ENCODE data around the gene SEL1L. TPM values are rescaled to one million over a fixed set of nuclear protein-coding genes. Genes with fewer than 3 reads are reported as not detected.
"Not testable (repeated sequence)": the region's sequence is repeated elsewhere in the genome, so short reads cannot be mapped to it uniquely, and the experiment has no call there.

Gene SEL1L
- total and polyA plus RNA-seq, 4 experiments from 2014 or later: 18.4 to 65.7 (median 47.9) TPM

- CTCF ChIA-PET (ENCODE audit: partially characterized antibody): interaction anchor here (0.6 kb wide), 1 partner anchor 56 kb away, joined by 3 read pairs; no protein-coding TSS in a partner anchor
- H3K4me1 ChIP-seq (ENCODE audit: insufficient read depth, low read length); DNase-seq; H3K36me3 ChIP-seq (ENCODE audit: insufficient read depth, low read length); H3K4me3 Mint-ChIP-seq; H3K36me3 Mint-ChIP-seq; H3K27ac ChIP-seq (ENCODE audit: low read depth, low read length); H3K4me3 ChIP-seq (ENCODE audit: low read length in 2 of 2); H3K27me3 ChIP-seq (ENCODE audit: insufficient read depth, low read length); POLR2A ChIA-PET (ENCODE audit: partially characterized antibody); H3K9me3 ChIP-seq (ENCODE audit: control insufficient read depth in 1 of 2, low read length in 2 of 2); intact Hi-C loops (cut with micrococcal nuclease); H3K4me1 Mint-ChIP-seq: not testable (repeated sequence)
- Mint-ChIP-seq H3K9me3 (peaks cover 0 to 11% (median 6%) of the 10 kb centered on the region in 8 donors), H3K27me3 (peaks cover 9 to 11% of the 10 kb centered on the region in 2 donors), H3K27ac (peak overlapping the region in 1 of 7 donors; percentile 15)
Measured at GRCh38 chr14:81541206-81541605, 7.6 kb upstream of the SEL1L start.

GRCh38 chr14:81537193-81537592 is 3.5 kb upstream of the SEL1L start:
- H3K27me3 ChIP-seq (ENCODE audit: insufficient read depth, low read length): peaks cover 3% of the 10 kb centered on the region
- H3K4me3 Mint-ChIP-seq: no peak overlapping the region
- CTCF ChIA-PET (ENCODE audit: partially characterized antibody): no interaction called here
- no peak overlapping the region for H3K27ac Mint-ChIP-seq
- H3K27ac ChIP-seq (ENCODE audit: low read depth, low read length): no peak overlapping the region
- no peaks in the 10 kb centered on the region for H3K36me3 ChIP-seq (ENCODE audit: insufficient read depth, low read length)
- H3K9me3 ChIP-seq (ENCODE audit: control insufficient read depth in 1 of 2, low read length in 2 of 2): no peaks in the 10 kb centered on the region
- intact Hi-C loops (cut with micrococcal nuclease): no loop called here
- H3K4me1 Mint-ChIP-seq: peaks cover 15 to 36% (median 27%) of the 10 kb centered on the region in 4 donors
- peaks cover 0 to 11% (median 6%) of the 10 kb centered on the region in 8 donors for H3K9me3 Mint-ChIP-seq
- POLR2A ChIA-PET (ENCODE audit: partially characterized antibody): no interaction called here
- peaks cover 9% of the 10 kb centered on the region in 2 donors for H3K27me3 Mint-ChIP-seq
- peaks cover 18% of the 10 kb centered on the region for H3K4me1 ChIP-seq (ENCODE audit: insufficient read depth, low read length)
- no peak for DNase-seq
- no peak overlapping the region for H3K4me3 ChIP-seq (ENCODE audit: low read length in 2 of 2)
- peaks cover 0 to 7% of the 10 kb centered on the region in 2 donors for H3K36me3 Mint-ChIP-seq

- peaks cover 27% of the 10 kb centered on the region for H3K4me1 ChIP-seq (ENCODE audit: insufficient read depth, low read length)
- no peaks in the 10 kb centered on the region for H3K36me3 ChIP-seq (ENCODE audit: insufficient read depth, low read length)
- no peak overlapping the region for H3K27ac Mint-ChIP-seq
- H3K27me3 ChIP-seq (ENCODE audit: insufficient read depth, low read length): peaks cover 3% of the 10 kb centered on the region
- peaks cover 0 to 12% of the 10 kb centered on the region in 2 donors for H3K36me3 Mint-ChIP-seq
- no peak for DNase-seq
- no peak overlapping the region for H3K27ac ChIP-seq (ENCODE audit: low read depth, low read length)
- ChIA-PET POLR2A (ENCODE audit: partially characterized antibody) (no interaction called here), CTCF (ENCODE audit: partially characterized antibody) (no interaction called here)
- H3K9me3 ChIP-seq (ENCODE audit: control insufficient read depth in 1 of 2, low read length in 2 of 2): no peaks in the 10 kb centered on the region
- H3K9me3 Mint-ChIP-seq: peaks cover 0 to 10% (median 6%) of the 10 kb centered on the region in 8 donors
- H3K4me3 ChIP-seq (ENCODE audit: low read length in 2 of 2): no peak overlapping the region
- H3K27me3 Mint-ChIP-seq: peaks cover 5 to 9% of the 10 kb centered on the region in 2 donors
- intact Hi-C loops (cut with micrococcal nuclease): no loop called here
- no peak overlapping the region for H3K4me3 Mint-ChIP-seq
- peaks cover 20 to 45% (median 34%) of the 10 kb centered on the region in 4 donors for H3K4me1 Mint-ChIP-seq
Measured at GRCh38 chr14:81536241-81536771, 2.7 kb upstream of the SEL1L start.

- no peak for DNase-seq
- no peak overlapping the region for H3K4me3 ChIP-seq (ENCODE audit: low read length in 2 of 2)
- Mint-ChIP-seq H3K4me1 (peaks cover 25 to 51% (median 38%) of the 10 kb centered on the region in 4 donors), H3K27ac (peak overlapping the region in 6 of 7 donors; percentile 20 to 94 (median 80)), H3K36me3 (peaks cover 0 to 12% of the 10 kb centered on the region in 2 donors), H3K4me3 (peak overlapping the region in 6 of 8 donors; percentile 2 to 66 (median 22)), H3K9me3 (peaks cover 0 to 10% (median 6%) of the 10 kb centered on the region in 8 donors), H3K27me3 (peaks cover 2 to 9% of the 10 kb centered on the region in 2 donors)
- H3K27ac ChIP-seq (ENCODE audit: low read depth, low read length): no peak overlapping the region
- H3K36me3 ChIP-seq (ENCODE audit: insufficient read depth, low read length): no peaks in the 10 kb centered on the region
- H3K4me1 ChIP-seq (ENCODE audit: insufficient read depth, low read length): peaks cover 34% of the 10 kb centered on the region
- ChIA-PET POLR2A (ENCODE audit: partially characterized antibody) (no interaction called here), CTCF (ENCODE audit: partially characterized antibody) (no interaction called here)
- intact Hi-C loops (cut with micrococcal nuclease): no loop called here
- H3K9me3 ChIP-seq (ENCODE audit: control insufficient read depth in 1 of 2, low read length in 2 of 2): no peaks in the 10 kb centered on the region
- H3K27me3 ChIP-seq (ENCODE audit: insufficient read depth, low read length): peaks cover under 1% of the 10 kb centered on the region
Measured at GRCh38 chr14:81535396-81536164, 1.9 kb upstream of the SEL1L start.

- Histone ChIP-seq H3K27me3 (ENCODE audit: insufficient read depth, low read length) (no peaks in the 10 kb centered on the region), H3K27ac (ENCODE audit: low read depth, low read length) (no peak overlapping the region), H3K4me3 (ENCODE audit: low read length in 2 of 2) (no peak overlapping the region), H3K9me3 (ENCODE audit: control insufficient read depth in 1 of 2, low read length in 2 of 2) (no peaks in the 10 kb centered on the region), H3K36me3 (ENCODE audit: insufficient read depth, low read length) (no peaks in the 10 kb centered on the region), H3K4me1 (ENCODE audit: insufficient read depth, low read length) (peaks cover 44% of the 10 kb centered on the region)
- peaks cover 0 to 13% of the 10 kb centered on the region in 2 donors for H3K36me3 Mint-ChIP-seq
- intact Hi-C loops (cut with micrococcal nuclease): loop anchor here (1.0 to 5.0 kb wide), 3 partner anchors 62 to 592 kb away; partner anchors contain the start of gene CEP128
- peak overlapping the region in 7 of 8 donors; percentile 0 to 97 (median 66) for H3K4me3 Mint-ChIP-seq
- ChIA-PET CTCF (ENCODE audit: partially characterized antibody) (interaction anchor here (2.0 kb wide), 1 partner anchor 70 kb away, joined by 10 read pairs; no protein-coding TSS in a partner anchor), POLR2A (ENCODE audit: partially characterized antibody) (interaction anchor here (2.9 kb wide), 1 partner anchor 313 kb away, joined by 26 read pairs; the partner anchor contains the start of gene GTF2A1)
- H3K9me3 Mint-ChIP-seq: peaks cover 0 to 10% (median 6%) of the 10 kb centered on the region in 8 donors
- no peak for DNase-seq
- peaks cover 2 to 3% of the 10 kb centered on the region in 2 donors for H3K27me3 Mint-ChIP-seq
- H3K4me1 Mint-ChIP-seq: peaks cover 29 to 60% (median 45%) of the 10 kb centered on the region in 4 donors
- peak overlapping the region; percentile 38 to 94 (median 88) for H3K27ac Mint-ChIP-seq
Measured at GRCh38 chr14:81534510-81535074, 939 bp upstream of the SEL1L start.

GRCh38 chr14:81533212-81533535 is 479 bp downstream of the SEL1L start:
- peak overlapping the region in 6 of 7 donors; percentile 88 to 97 (median 94) for H3K27ac Mint-ChIP-seq
- Histone ChIP-seq H3K4me3 (ENCODE audit: low read length in 2 of 2) (peak overlapping the region; percentile 84 to 91), H3K36me3 (ENCODE audit: insufficient read depth, low read length) (no peaks in the 10 kb centered on the region), H3K4me1 (ENCODE audit: insufficient read depth, low read length) (peaks cover 58% of the 10 kb centered on the region), H3K9me3 (ENCODE audit: control insufficient read depth in 1 of 2, low read length in 2 of 2) (no peaks in the 10 kb centered on the region), H3K27me3 (ENCODE audit: insufficient read depth, low read length) (no peaks in the 10 kb centered on the region), H3K27ac (ENCODE audit: low read depth, low read length) (peak overlapping the region; percentile 86)
- H3K27me3 Mint-ChIP-seq: peaks cover 0 to 2% of the 10 kb centered on the region in 2 donors
- peak overlapping the region; percentile 94 to 97 (median 96) for H3K4me3 Mint-ChIP-seq
- peak in 2 of 5 donors; percentile 6 for DNase-seq
- peaks cover 36 to 74% (median 57%) of the 10 kb centered on the region in 4 donors for H3K4me1 Mint-ChIP-seq
- peaks cover 0 to 7% (median 5%) of the 10 kb centered on the region in 8 donors for H3K9me3 Mint-ChIP-seq
- POLR2A ChIA-PET (ENCODE audit: partially characterized antibody): interaction anchor here (1.0 to 2.9 kb wide), 7 partner anchors 12 to 574 kb away, joined by 4 to 26 read pairs (median 6); partner anchors contain the start of gene GTF2A1
- intact Hi-C loops (cut with micrococcal nuclease): loop anchor here (5.0 kb wide), 2 partner anchors 61 to 591 kb away; partner anchors contain the start of gene CEP128
- peaks cover 0 to 19% of the 10 kb centered on the region in 2 donors for H3K36me3 Mint-ChIP-seq
- CTCF ChIA-PET (ENCODE audit: partially characterized antibody): interaction anchor here (0.8 to 2.0 kb wide), 4 partner anchors 11 to 69 kb away, joined by 3 to 10 read pairs (median 4); no protein-coding TSS in a partner anchor

Data from CD4-positive, alpha-beta memory T cell (primary cell).